ENCODE data around the gene RBM5. TPM values are rescaled to one million over a fixed set of nuclear protein-coding genes. Genes with fewer than 3 reads are reported as not detected.
A peak's percentile ranks its signal among the peaks of the same experiment; 100 is the strongest.

The RBM5 gene
- total RNA-seq, 1 donor from 2014 or later, result 372 TPM

GRCh38 chr3:50155891-50156290 lies 67.2 kb downstream of the RBM5 start:
- Histone ChIP-seq H2AFZ (replicated peaks) (no peak overlapping the region), H4K20me1 (ENCODE audit: low read depth) (peaks cover 54% of the 10 kb centered on the region), H3K9ac (no peak overlapping the region), H3K4me3 (peak overlapping the region; percentile 94), H3K79me2 (ENCODE audit: low read depth) (peaks cover 35% of the 10 kb centered on the region), H3F3A (ENCODE audit: low read depth) (peaks cover 6% of the 10 kb centered on the region), H3K9me3 (ENCODE audit: low read depth) (no peaks in the 10 kb centered on the region), H3K27ac (no peak overlapping the region), H3K4me1 (peaks cover 47% of the 10 kb centered on the region), H3K27me3 (peaks cover 37% of the 10 kb centered on the region), H3K36me3 (no peaks in the 10 kb centered on the region), H3K4me2 (peak overlapping the region; percentile 94)
- no peak for TF ChIP-seq EZH2 (IDR thresholded peaks at IDR 0.05)
- no peak for TF ChIP-seq CTCF (IDR thresholded peaks at IDR 0.05)
- no peak for TF ChIP-seq EZH2phosphoT487 (IDR thresholded peaks at IDR 0.05)
- peak overlapping the region; percentile 97 for H3K4me3 Mint-ChIP-seq
- DNase-seq (ENCODE audit: low spot score), result peak; percentile 72
- H3K4me1 Mint-ChIP-seq, result peaks cover 47% of the 10 kb centered on the region
- peaks cover 26% of the 10 kb centered on the region for H3K27me3 Mint-ChIP-seq (ENCODE audit: insufficient read depth, low read depth)
- H3K9me3 Mint-ChIP-seq, result peaks cover 7% of the 10 kb centered on the region
- H3K36me3 Mint-ChIP-seq, result no peaks in the 10 kb centered on the region
- peak overlapping the region; percentile 74 for H3K27ac Mint-ChIP-seq

GRCh38 chr3:50156549-50157493 lies 68.1 kb downstream of the RBM5 start:
- H3F3A ChIP-seq (ENCODE audit: low read depth), result no peaks in the 10 kb centered on the region
- Mint-ChIP-seq H3K9me3 (peaks cover 7% of the 10 kb centered on the region), H3K4me3 (peak overlapping the region; percentile 97), H3K27ac (no peak overlapping the region), H3K36me3 (no peaks in the 10 kb centered on the region), H3K4me1 (peaks cover 46% of the 10 kb centered on the region), H3K27me3 (ENCODE audit: insufficient read depth, low read depth) (peaks cover 27% of the 10 kb centered on the region)
- peaks cover 37% of the 10 kb centered on the region for H3K27me3 ChIP-seq
- no peak overlapping the region for H3K27ac ChIP-seq
- peak; percentile 60 for DNase-seq (ENCODE audit: low spot score)
- H3K4me2 ChIP-seq, result peak overlapping the region; percentile 94
- no peaks in the 10 kb centered on the region for H3K9me3 ChIP-seq (ENCODE audit: low read depth)
- peaks cover 63% of the 10 kb centered on the region for H4K20me1 ChIP-seq (ENCODE audit: low read depth)
- H3K9ac ChIP-seq, result no peak overlapping the region
- H3K36me3 ChIP-seq, result no peaks in the 10 kb centered on the region
- TF ChIP-seq EZH2 (IDR thresholded peaks at IDR 0.05) (no peak), EZH2phosphoT487 (IDR thresholded peaks at IDR 0.05) (no peak), CTCF (IDR thresholded peaks at IDR 0.05) (no peak)
- peaks cover 35% of the 10 kb centered on the region for H3K79me2 ChIP-seq (ENCODE audit: low read depth)
- H2AFZ ChIP-seq (replicated peaks), result no peak overlapping the region
- H3K4me1 ChIP-seq, result peaks cover 41% of the 10 kb centered on the region
- H3K4me3 ChIP-seq, result peak overlapping the region; percentile 94

- Histone ChIP-seq H3F3A (ENCODE audit: low read depth) (no peaks in the 10 kb centered on the region), H3K79me2 (ENCODE audit: low read depth) (peaks cover 35% of the 10 kb centered on the region), H3K9me3 (ENCODE audit: low read depth) (no peaks in the 10 kb centered on the region), H3K4me2 (peak overlapping the region; percentile 94), H3K4me1 (peaks cover 39% of the 10 kb centered on the region), H3K9ac (no peak overlapping the region), H3K27ac (no peak overlapping the region), H2AFZ (replicated peaks) (no peak overlapping the region), H3K4me3 (no peak overlapping the region), H4K20me1 (ENCODE audit: low read depth) (peaks cover 74% of the 10 kb centered on the region), H3K27me3 (peaks cover 32% of the 10 kb centered on the region), H3K36me3 (no peaks in the 10 kb centered on the region)
- Mint-ChIP-seq H3K9me3 (peaks cover 7% of the 10 kb centered on the region), H3K27me3 (ENCODE audit: insufficient read depth, low read depth) (peaks cover 25% of the 10 kb centered on the region), H3K4me3 (peak overlapping the region; percentile 97), H3K4me1 (peaks cover 52% of the 10 kb centered on the region), H3K27ac (peak overlapping the region; percentile 63), H3K36me3 (peaks cover 2% of the 10 kb centered on the region)
- TF ChIP-seq EZH2 (IDR thresholded peaks at IDR 0.05), result no peak
- TF ChIP-seq EZH2phosphoT487 (IDR thresholded peaks at IDR 0.05), result no peak
- TF ChIP-seq CTCF (IDR thresholded peaks at IDR 0.05), result no peak
- DNase-seq (ENCODE audit: low spot score), result no peak
These were observed 69.3 kb downstream of the RBM5 start for GRCh38 chr3:50157827-50158529.

Data from neural progenitor cell (in vitro differentiated cells).